Fibroblast of pulmonary artery (primary cell): ENCODE measurements around the gene PPP1R1B.

ENCODE experiments used
- DNase-seq: peaks from one replicate; pipeline ENCODE4 v3.0.0-alpha.2; 2010; ENCODE audit warnings: low read depth
- H3K4me3 ChIP-seq: replicated peaks from 2 replicates; pipeline ENCODE4 v1.5.1; 2011; ENCODE audit warnings: low read depth, mild to moderate bottlenecking, control low read depth, low read length, moderate library complexity
- CTCF ChIP-seq: IDR thresholded peaks from 2 replicates; pipeline ENCODE4 v1.5.1; 2011; ENCODE audit warnings: mild to moderate bottlenecking, control low read depth, low read length, inconsistent platforms; ENCODE audit errors: missing control alignments

Gene PPP1R1B

GRCh38 chr17:39650121-39650579, 23.4 kb downstream of the PPP1R1B start:
- no peak for TF ChIP-seq CTCF
- DNase-seq = no peak
- H3K4me3 ChIP-seq = no peak overlapping the region

GRCh38 chr17:39651923-39652586, 25.3 kb downstream of the PPP1R1B start:
- DNase-seq = no peak
- no peak for TF ChIP-seq CTCF
- H3K4me3 ChIP-seq = no peak overlapping the region

- H3K4me3 ChIP-seq = no peak overlapping the region
- DNase-seq = peak; percentile 15
- no peak for TF ChIP-seq CTCF
These were observed 26.0 kb downstream of the PPP1R1B start for GRCh38 chr17:39652587-39653315.

- no peak overlapping the region for H3K4me3 ChIP-seq
These were observed 26.5 kb downstream of the PPP1R1B start for GRCh38 chr17:39653316-39653661.

GRCh38 chr17:39653662-39654331, 27.0 kb downstream of the PPP1R1B start:
- peak; percentile 48 for DNase-seq
- peak; percentile 92 for TF ChIP-seq CTCF
- no peak overlapping the region for H3K4me3 ChIP-seq

More at GRCh38 chr17:39653316-39653661, 26.5 kb downstream of the PPP1R1B start:
- no peak for TF ChIP-seq CTCF
- DNase-seq = no peak

GRCh38 chr17:39655105-39655504, 28.4 kb downstream of the PPP1R1B start:
- no peak for TF ChIP-seq CTCF
- DNase-seq = no peak
- H3K4me3 ChIP-seq = no peak overlapping the region
